Right renal pelvis (tissue), 4 donors: ENCODE measurements around the gene ALX3. TPM values are rescaled to one million over a fixed set of nuclear protein-coding genes. Genes with fewer than 3 reads are reported as not detected.
"Not testable (repeated sequence)": the region's sequence is repeated elsewhere in the genome, so short reads cannot be mapped to it uniquely, and the experiment has no call there.

ENCODE experiments used
- DNase-seq, 4 donors: peaks; one replicate each; pipeline ENCODE4 v3.0.0-alpha.2; 2013; ENCODE audit warnings: low read depth in 4 of 4, low spot score in 3 of 4, missing footprints in 1 of 4
- polyA plus RNA-seq, 4 donors: library from polyadenylated mRNA; unstranded; fragments of 120-200 nt; gene quantifications; one replicate each; pipeline ENCODE4 v1.2.1, GENCODE V29; 2013; ENCODE audit not compliant: insufficient read length in 4 of 4

ALX3 gene
- polyA plus RNA-seq, 4 donors, result not detected

DNA sequence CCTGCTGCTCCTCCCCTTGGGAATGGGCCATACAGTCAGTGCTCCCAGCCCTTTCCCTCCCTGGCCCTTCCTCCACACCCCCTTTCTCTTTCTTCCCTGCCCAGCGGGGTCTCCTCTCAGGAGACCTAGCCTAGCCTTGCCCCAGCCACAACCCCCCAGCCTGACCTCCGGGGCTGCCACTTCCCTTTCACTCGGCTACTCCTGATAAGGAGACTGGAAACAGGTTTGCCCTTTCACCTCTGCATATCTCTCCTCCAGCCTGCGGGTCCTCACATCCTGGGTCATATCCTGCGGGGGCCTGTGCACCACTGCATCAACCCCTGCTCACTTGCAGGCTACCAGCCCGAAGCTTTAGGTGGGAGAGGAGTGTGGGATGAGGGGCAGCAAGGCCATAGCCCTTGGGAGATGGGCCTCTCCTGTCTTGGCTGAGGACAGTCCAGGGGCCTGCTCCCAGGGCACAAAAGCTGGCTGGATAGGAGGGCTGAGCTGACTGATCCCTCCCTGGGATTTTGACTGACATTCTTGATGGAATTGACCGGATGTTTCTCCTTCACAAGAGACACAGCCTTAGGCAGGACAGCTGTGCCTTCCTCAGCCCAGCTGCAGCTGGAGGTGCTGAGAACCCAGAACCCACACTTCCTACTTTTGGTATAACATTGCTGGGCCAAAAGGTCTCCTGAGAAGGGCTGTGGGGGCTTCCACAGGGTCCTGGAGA is 19.2 kb upstream of the ALX3 start:
- no peak for DNase-seq

DNA sequence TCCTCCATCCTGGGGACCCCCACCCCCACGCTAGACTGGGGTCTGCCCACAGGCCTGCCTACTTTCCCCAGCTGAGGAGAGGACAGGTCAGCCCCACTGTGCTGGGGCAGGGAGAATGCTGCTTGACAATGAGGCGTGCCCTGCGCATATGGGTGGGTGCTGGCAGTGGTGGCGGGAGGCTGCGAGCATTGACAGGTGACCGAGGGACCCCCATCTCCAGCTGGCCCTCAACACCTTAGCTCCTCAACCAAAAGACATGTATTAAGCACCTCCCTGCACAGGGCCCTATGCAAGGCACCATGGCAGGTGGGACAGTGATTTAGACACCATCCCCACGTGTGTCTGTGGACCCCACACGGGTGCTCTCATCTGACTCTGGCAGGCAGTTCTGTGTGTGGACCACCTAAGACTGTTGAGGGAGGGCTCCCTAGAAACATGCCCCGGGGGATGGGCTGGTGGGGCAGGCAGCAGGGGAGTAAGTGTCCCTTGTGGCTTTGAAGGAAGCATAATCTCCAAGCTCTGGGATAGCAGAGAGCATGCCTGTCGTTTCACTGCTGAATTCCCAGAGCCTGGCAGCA is 18.4 kb upstream of the ALX3 start:
- no peak for DNase-seq

DNA sequence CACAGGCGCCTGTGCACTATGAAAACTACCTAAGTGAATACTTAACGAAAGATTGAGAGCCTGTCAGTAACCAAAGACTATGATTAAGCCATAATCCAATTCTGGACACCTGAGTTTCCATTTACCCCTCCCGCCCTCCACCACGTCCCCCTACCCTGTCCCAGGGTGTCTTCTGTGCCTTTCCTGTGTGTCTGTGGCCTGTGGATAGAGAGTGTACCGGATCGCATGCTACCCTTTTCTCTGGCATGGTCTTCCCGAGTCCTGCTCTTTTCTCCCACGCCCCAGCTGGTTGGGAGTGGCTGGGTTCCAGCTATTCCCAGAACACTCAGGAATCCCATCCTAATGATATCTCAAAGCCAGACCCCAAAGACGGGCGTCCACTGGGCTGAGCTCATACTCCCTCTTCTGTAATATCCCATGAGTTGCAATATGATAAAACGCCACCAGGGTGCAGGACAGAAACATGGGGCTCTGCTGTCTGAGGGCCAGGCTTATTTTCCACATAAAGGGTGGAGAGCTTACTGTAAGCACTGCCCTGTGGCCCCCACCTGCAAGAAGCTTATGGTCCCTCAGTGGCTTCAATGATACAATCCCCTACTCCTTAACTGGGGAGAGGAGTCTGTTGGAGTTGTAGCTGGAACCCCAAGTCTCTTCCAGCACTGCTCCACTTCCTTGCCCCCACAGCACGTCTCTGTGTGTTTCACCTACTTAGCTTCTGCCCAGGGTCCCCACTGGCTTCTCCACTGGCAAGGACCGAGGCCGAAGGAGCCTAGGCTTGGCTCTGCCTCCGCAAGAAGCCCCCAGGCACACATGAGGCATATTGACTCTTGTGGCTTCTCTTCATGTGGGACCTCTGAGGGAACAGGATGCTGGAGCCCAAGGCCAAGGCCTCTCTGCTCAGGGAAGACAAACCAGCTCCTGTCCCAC is 17.6 kb upstream of the ALX3 start:
- DNase-seq, result no peak

DNA sequence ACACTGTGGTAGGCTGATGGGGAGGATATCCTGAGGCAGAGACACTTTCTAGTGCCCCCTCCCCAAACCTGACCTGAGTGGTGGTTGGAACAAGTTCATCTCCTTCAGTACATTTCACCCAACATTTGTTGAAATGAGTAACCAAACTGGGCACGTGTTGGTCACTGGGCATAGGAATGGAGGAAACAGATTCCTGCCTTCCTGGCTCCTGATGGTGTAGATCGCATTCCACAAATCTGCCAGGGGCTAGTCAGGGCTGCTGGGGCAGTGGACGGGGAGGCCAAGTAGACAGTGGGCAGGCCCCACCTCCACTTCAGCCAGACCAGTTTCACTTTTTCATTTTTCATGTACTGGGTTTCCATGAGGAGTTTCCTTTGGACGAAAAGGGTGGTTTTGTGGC is 16.5 kb upstream of the ALX3 start:
- no peak for DNase-seq

DNA sequence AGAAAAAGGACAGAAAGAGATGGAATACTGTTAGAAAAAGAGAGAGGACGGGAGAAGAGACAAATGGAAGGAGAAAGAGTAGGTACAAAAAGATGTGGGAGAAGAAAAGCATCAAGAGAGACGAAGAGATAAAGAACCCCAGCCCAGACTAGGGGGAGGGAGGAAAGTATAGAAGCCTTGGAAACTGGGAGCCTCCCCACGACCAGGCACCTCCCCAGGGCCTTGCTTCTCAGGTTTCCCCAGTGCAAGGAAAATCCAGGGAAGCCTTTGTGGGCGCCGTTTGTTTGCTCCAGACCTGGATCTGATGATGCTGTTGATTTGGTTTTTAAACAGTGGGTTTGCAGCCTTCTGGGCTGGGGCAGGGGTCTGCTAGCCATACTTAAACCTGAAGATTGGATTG is 15.2 kb upstream of the ALX3 start:
- no peak for DNase-seq

DNA sequence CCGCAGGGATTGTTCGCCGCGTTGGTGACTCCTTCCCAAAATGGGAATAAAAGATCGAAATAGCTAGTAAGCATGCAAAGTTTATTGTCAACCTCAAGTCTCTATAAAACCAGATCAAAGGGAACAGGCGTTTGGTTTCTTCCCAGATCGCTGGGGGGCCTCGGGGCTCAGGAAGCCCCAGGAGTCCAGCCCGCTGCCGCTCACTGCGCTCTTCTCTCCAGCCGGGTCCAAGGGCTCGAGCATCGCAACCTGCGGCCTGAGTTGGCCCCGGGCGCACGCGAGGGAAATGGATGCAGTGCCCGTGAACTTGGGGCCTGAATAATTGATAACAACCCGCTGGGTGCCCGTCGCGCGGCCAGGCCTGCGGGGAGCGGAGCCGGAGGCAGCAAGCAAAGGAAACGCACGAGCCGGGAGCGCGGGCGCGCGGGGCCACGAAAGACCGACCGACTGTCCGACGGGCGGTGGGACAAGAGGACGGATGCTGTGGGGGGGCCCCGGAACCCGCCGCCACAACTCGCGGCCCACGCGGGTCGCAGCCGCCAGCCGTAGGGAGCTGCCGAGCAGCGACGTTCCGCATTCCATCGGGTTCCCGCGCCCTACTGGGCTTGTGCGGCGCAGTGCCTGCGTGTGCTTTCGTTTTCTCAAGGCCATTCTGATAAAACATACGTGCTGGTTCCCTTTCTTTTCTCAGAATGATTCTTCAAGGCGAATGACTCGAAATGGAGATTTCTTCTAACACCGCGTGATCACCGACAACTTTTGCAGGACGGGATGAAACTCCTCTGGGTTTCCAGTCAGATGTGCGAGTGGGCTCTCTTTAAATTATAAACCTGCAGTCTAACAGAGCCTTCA is 14.0 kb upstream of the ALX3 start:
- no peak for DNase-seq

DNA sequence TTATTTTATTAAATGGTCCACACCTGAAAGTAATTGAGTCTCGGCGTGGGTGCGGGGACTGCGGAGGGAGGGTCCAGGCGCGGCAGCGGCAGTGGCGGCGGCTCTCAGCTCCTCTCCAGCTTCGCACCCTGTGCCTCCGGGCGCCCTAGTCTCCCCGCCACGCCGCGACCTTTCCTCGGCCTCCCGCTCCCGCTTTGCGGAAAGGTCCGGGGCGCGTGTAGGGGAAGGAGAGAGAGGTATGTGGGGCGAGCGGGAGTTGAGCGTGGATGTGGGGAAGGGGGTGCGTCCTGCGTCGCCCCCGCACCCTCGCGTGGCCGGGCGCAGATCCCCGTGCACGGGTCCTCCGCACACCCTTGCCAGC is 13.4 kb upstream of the ALX3 start:
- no peak for DNase-seq

DNA sequence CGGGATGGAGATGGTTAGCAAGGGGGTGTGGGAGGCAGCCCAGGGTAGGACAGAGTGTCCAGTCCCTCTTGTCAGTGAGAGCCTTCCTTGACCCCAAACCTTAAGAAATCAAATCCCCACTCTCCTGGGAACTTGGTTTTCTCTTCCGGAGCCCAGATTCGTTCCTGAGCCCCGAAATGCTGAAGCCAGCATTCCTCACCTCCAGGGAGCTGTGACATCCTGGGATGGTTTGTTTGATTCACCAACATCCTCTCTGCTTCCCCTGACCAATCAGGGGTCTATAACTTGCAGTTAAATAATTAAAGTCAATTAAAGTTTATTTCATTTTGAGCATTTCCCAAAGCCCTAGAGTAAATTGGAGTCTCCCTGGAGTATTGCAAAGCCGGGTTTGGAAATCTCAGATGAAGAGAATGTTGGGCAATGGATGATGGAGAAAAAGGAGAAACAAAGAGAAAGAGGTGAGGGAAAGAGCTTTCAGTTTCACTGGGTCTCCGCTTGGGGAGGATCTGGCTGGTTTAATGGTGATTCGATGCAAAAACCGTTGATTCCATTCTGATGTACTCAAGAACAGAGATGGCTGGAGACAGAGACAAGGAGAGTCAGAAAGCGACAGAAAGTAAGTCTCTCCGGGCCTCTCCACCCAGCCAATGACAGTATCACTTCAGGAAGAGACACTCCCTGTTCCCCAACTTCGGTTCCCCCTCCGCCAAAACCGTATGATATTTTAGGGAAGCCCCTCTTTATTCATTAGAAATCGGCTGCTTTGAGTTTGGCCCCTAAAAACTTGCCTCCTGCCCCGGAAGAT is 12.8 kb upstream of the ALX3 start:
- no peak for DNase-seq

DNA sequence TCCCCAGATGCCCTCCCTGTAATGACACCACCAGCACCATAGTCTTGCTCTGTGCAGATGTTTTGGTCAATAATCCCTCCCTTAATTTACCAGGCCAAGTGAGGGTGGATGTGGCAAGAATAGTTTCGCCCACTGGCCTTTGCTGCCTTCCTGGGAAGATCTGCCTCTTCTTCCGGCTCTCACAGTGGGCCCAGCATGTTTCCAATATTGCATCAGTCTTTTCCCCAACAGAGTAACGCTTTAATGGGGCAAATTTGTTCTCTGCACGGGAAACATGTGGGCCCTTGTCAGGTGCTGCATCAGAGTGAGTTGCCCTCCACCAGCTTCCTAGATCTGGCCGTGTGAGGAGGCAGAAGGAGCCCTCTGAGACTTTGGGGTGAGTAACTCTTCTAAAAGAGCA is 12.0 kb upstream of the ALX3 start:
- DNase-seq, result no peak

DNA sequence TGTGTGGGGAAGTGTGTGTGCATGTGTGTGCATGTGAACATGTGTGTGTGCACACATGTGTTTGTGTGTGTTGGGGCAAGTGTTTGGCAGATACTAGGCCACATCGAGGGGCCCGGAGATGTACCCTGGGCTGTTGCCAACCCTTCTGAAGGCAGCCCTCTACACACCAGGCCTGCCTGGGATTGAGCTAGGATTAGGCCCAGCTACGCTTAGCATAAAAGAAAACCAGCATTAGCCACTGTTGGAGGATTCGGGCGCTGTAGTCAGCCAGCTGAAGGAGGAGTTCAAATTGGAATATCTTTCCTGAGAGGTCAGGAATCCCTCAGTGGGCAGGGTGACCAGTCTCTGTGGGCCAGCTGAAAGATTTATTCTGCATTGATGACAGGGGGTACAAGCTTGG is 10.6 kb upstream of the ALX3 start:
- DNase-seq, result no peak

DNA sequence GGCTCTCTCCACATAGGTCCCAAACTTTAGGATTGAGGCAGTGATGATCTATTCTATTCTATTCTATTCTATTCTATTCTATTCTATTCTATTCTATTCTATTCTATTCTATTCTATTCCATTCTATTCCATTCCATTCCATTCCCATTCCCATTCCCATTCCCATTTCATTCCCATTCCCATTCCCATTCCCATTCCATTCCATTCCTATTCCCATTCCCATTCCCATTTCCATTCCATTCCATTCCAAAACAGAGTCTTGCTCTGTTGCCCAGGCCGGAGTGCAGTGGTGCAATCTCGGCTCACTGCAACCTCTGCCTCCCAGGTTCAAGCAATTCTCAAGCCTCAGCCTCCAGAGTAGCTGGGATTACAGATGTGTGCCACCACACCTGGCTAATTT is 9.5 kb upstream of the ALX3 start:
- not testable (repeated sequence) for DNase-seq

DNA sequence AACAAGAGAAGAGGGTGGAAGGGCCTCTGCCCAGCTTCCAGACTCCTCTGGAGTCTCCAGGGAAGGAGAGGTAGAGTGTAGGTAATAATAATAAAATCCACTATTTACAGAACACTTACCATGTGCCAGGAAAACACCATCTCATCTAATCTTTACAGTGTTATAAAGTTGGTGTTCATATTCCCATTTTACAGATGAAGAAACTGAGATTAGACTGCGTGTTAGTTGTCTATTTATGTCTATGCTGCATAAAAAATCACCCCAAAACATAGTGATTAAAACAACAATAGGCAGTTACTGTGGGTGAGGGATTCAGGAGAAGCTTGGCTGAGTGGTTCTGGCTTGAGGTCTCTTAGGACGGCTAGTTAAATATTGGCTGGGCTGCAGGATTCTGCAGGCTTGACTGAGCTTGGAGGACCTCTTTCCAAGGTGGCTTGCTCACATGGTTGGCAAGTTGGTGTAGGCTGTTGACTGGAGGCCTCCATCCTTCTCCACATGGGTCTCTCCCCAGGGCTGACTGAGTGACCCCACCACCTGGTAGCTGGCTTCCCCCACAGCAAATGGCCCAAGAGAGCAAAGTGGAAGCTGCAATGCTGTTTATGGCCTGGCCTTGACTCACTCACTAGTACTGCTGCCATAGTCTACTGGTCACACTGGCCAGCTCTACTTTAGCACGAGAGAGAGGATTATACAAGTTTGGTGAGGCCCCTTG is 6.5 kb upstream of the ALX3 start:
- no peak for DNase-seq

DNA sequence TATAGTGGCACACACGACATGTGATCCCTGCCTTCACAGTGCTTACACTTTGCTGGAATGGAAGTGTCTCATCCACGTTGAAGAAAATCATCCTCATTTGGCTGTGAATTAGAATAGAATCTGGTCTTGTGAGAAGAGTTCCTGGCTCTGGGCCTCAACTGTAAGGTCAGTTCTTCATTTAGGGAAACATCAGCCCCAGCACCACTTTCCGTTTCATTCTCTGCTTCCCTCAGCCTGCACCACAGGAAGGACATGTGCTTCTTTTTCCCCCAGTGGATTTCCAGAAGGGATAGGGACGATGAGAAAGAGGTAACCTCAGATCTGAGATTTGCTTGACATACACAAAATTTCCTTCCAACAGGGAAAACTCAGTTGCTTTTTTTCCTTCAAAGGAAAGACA is 3.7 kb upstream of the ALX3 start:
- DNase-seq, result no peak

DNA sequence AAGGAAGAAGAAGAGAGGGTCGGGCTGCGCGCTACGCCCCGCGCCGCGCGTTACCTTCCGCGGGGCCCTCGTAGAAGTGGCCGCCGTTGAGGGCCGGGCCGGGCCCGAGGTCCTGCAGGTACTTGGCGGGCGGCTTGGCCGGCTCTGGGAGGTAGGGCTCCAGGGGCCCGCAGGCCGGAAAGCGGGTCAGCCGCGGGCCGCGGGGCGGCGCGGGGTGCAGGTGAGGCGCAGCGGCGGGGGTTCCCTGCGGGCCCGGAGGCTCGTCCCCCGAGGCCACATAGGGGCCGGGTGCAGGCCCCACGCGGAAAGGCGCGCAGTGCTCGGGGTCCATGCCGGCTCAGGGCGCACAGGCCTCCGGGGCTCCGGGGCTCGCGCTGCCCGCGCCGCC is 196 bp downstream of the ALX3 start:
- no peak for DNase-seq

DNA sequence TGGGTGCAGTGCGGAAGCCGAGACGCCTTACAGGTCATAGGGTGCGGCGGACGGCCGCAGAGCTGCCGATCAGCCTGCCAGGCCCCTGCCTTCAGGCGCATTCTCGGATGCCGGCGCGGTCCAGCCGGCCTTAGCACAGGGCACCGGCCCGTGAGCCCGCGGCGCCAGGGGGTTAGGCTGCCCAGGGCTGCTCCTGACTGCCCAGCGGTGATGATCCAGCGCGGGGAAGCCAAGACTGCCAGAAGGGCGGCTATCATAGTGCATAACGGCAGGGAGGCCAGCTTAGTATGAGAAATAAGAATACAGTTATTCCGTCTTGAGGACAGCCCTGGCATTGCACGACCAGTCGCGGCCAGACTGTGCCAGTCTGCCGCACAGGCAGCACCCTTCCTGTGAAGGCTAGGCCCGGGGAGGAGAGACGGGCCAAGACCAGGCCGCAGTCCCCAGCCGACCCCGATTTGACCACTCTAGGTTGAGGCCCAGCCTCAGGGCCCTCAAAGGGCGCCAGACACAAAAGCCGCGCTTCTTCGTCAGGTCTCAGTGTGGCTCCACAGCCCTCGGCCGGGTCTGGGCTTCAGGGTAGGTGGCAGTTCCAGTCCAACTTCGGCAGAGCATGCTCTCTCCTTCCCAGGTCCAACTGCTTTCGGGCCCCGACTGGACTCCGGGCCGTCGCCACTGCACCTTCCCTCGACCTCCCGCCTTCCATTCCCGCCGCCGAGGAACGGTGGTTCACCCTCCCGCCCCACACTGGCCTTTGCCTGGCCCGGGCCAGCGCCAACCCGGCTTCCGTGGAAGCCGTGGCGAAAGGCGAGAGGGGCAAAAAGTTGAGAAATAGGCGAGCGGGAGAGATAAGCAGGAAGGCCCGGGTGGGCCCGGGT is 829 bp downstream of the ALX3 start:
- DNase-seq, result no peak

DNA sequence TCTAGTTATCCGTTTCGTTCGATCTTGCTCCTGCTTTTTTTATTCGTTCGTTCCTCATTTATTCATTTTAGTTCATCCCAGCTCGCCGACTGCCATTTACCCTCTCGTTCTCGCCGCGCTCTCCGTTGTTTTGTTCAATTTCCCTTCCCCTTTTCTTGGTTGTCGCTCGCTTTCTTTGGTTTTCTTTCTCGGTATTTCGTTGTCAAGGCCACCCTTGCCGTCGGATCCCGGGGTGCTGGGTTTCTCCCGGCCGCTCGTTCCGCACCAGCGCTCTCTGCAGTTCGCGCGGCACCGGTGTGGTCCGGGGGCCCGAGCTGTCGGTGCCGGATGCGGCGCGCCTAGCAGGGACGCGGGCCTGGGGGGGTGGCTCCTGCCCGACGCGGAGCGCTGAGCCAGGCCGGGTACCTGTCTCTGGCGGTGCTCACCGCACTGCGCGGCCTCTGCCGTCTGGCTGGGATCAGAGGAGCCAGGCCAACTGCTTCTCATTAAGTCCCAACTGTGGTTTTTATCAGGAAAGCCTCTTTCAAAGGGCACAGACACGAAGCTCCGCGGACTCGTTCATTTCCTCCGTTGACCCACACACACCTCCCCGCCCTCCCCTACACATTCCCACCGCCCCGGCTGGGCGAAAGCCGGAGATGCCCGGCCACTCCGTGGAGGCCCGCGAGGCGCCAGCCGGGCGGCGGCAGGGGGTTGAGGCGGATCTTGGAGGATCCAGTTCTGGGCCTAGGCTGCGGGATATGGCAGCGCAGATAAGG is 1.6 kb downstream of the ALX3 start:
- DNase-seq, result peak in 1 of 4 donors; percentile 41

DNA sequence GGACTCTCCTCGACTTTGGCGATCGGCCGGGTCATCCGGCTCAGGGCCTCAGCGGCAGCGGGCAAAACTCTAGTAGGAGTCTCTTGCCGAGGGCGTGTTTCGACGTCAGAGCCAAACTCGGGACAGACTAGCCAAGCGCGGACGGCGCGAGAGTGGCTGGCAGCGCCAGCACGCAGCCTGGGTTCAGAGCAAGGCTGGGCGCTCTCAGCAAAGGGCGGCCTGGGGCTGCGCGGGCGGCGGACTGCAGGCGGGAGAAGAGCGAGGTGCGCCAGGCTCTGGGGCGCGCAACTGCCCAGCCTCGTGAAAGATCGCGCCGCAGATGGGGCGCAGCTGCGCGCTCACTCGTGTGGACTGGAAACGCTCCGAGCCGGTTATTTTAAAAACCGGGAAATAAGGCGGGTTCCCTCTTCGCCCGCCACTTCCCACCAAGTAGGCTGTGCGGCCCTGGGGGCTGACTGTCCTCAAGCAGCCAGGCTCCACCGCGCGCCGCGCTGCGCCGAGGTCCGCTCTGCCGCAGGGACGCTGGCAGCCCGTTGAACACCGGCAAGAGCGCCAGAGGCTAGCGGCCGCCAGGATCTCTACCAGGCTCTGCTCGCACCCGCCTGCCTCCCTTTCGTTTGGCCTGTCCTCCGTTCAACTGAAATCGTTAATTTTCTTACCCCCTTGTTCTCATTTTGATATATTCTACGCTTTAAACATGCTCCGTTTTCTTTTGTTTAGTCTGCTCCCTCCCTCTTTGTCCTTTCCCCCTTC is 2.4 kb downstream of the ALX3 start:
- peak in 1 of 4 donors; percentile 38 for DNase-seq
